T-helper 17 cell (primary cell): ENCODE results near the gene TMEM30A. TPM values are rescaled to one million over a fixed set of nuclear protein-coding genes. Genes with fewer than 3 reads are reported as not detected.

ENCODE experiments used
- ATAC-seq: fragments of 150-1000 bp; cut with Tn5 transposase; 2 replicates; pipeline ENCODE4 v1.10.0; 2021; ENCODE audit warnings: mild to moderate bottlenecking, moderate library complexity
- DNase-seq, 3 donors: peaks; one replicate each; pipeline versions ENCODE4 v3.0.0 to v3.0.0-alpha.2; 2020 to 2021
- H3K9me3 ChIP-seq: one replicate; pipeline ENCODE4 v1.7.0; 2013; ENCODE audit warnings: low read length, mild to moderate bottlenecking; ENCODE audit not compliant: control insufficient read depth, poor library complexity, severe bottlenecking
- H3K27ac Mint-ChIP-seq: one replicate; pipeline ENCODE4 v1.8.0; 2022; ENCODE audit warnings: mild to moderate bottlenecking, moderate library complexity, mixed read lengths
- H3K27me3 Mint-ChIP-seq: one replicate; pipeline ENCODE4 v1.8.0; 2022; ENCODE audit warnings: mixed read lengths
- H3K36me3 Mint-ChIP-seq: one replicate; pipeline ENCODE4 v1.8.0; 2022; ENCODE audit warnings: low read depth, mixed read lengths
- H3K4me1 Mint-ChIP-seq: one replicate; pipeline ENCODE4 v1.8.0; 2022; ENCODE audit warnings: mild to moderate bottlenecking, mixed read lengths
- H3K4me3 Mint-ChIP-seq: one replicate; pipeline ENCODE4 v1.8.0; 2022; ENCODE audit warnings: mild to moderate bottlenecking, moderate library complexity, mixed read lengths
- total RNA-seq, 4 donors: library from RNA in 2 of 4; stranded (reverse) in 2 of 4; gene quantifications; one replicate each; pipeline ENCODE4 v1.2.3 and lab custom pipeline; 2022 to 2026

The TMEM30A gene
- total RNA-seq, 2 donors from 2014 or later: 36.5 to 43.6 TPM

GRCh38 chr6:75213732-75214131 is 70.9 kb downstream of the TMEM30A start:
- no peak overlapping the region for H3K4me3 Mint-ChIP-seq
- ATAC-seq: no peak

GRCh38 chr6:75213112-75213511 is 71.5 kb downstream of the TMEM30A start:
- Mint-ChIP-seq H3K4me3 (no peak overlapping the region), H3K36me3 (no peaks in the 10 kb centered on the region), H3K27ac (no peak overlapping the region), H3K4me1 (peaks cover 11% of the 10 kb centered on the region), H3K27me3 (peaks cover 73% of the 10 kb centered on the region)
- ATAC-seq (no peak), DNase-seq (no peak)
- no peaks in the 10 kb centered on the region for H3K9me3 ChIP-seq

More at GRCh38 chr6:75213732-75214131, 70.9 kb downstream of the TMEM30A start:
- no peaks in the 10 kb centered on the region for H3K36me3 Mint-ChIP-seq
- no peaks in the 10 kb centered on the region for H3K9me3 ChIP-seq
- peaks cover 5% of the 10 kb centered on the region for H3K4me1 Mint-ChIP-seq
- H3K27ac Mint-ChIP-seq: no peak overlapping the region
- H3K27me3 Mint-ChIP-seq: peaks cover 69% of the 10 kb centered on the region
- no peak for DNase-seq

GRCh38 chr6:75211920-75212590 is 72.5 kb downstream of the TMEM30A start:
- Mint-ChIP-seq H3K4me1 (peaks cover 20% of the 10 kb centered on the region), H3K27ac (no peak overlapping the region), H3K36me3 (peaks cover 5% of the 10 kb centered on the region), H3K27me3 (peaks cover 73% of the 10 kb centered on the region), H3K4me3 (no peak overlapping the region)
- ATAC-seq (no peak), DNase-seq (no peak)
- no peaks in the 10 kb centered on the region for H3K9me3 ChIP-seq

GRCh38 chr6:75210885-75211739 is 73.5 kb downstream of the TMEM30A start:
- peaks cover 73% of the 10 kb centered on the region for H3K27me3 Mint-ChIP-seq
- DNase-seq: no peak
- peaks cover 5% of the 10 kb centered on the region for H3K36me3 Mint-ChIP-seq
- peak; percentile 39 for ATAC-seq
- no peaks in the 10 kb centered on the region for H3K9me3 ChIP-seq
- no peak overlapping the region for H3K4me3 Mint-ChIP-seq
- H3K4me1 Mint-ChIP-seq: peaks cover 27% of the 10 kb centered on the region
- H3K27ac Mint-ChIP-seq: no peak overlapping the region

GRCh38 chr6:75209184-75209723 is 75.3 kb downstream of the TMEM30A start:
- H3K27me3 Mint-ChIP-seq: peaks cover 78% of the 10 kb centered on the region
- peak overlapping the region; percentile 77 for H3K27ac Mint-ChIP-seq
- H3K4me1 Mint-ChIP-seq: peaks cover 38% of the 10 kb centered on the region

GRCh38 chr6:75208298-75209183 is 76.1 kb downstream of the TMEM30A start:
- H3K9me3 ChIP-seq: no peaks in the 10 kb centered on the region
- H3K4me1 Mint-ChIP-seq: peaks cover 40% of the 10 kb centered on the region

More at GRCh38 chr6:75209184-75209723, 75.3 kb downstream of the TMEM30A start:
- Mint-ChIP-seq H3K4me3 (peak overlapping the region; percentile 91), H3K36me3 (peaks cover 10% of the 10 kb centered on the region)
- ATAC-seq (no peak), DNase-seq (no peak)
- no peaks in the 10 kb centered on the region for H3K9me3 ChIP-seq

GRCh38 chr6:75206576-75207342 is 77.8 kb downstream of the TMEM30A start:
- Mint-ChIP-seq H3K4me3 (peak overlapping the region; percentile 91), H3K4me1 (peaks cover 48% of the 10 kb centered on the region), H3K36me3 (peaks cover 10% of the 10 kb centered on the region), H3K27ac (peak overlapping the region; percentile 77), H3K27me3 (peaks cover 92% of the 10 kb centered on the region)
- ATAC-seq (no peak), DNase-seq (no peak)
- no peaks in the 10 kb centered on the region for H3K9me3 ChIP-seq

More at GRCh38 chr6:75208298-75209183, 76.1 kb downstream of the TMEM30A start:
- DNase-seq (peak; percentile 57 to 76 (median 63)), ATAC-seq (peak; percentile 85)
- peaks cover 10% of the 10 kb centered on the region for H3K36me3 Mint-ChIP-seq
- H3K27ac Mint-ChIP-seq: peak overlapping the region; percentile 77
- peaks cover 86% of the 10 kb centered on the region for H3K27me3 Mint-ChIP-seq
- H3K4me3 Mint-ChIP-seq: peak overlapping the region; percentile 91

GRCh38 chr6:75205776-75206575 is 78.6 kb downstream of the TMEM30A start, which contains the start of gene COL12A1:
TSS of gene COL12A1 (minus strand) at chr6:75206053. CDS start at chr6:75202792, 3,261 bp downstream.
- H3K4me3 Mint-ChIP-seq: peak within 1 kb of the TSS; percentile 91
- peaks cover 10% of the 10 kb centered on the region for H3K36me3 Mint-ChIP-seq

GRCh38 chr6:75204959-75205775 is 79.4 kb downstream of the TMEM30A start:
- no peak for ATAC-seq
- no peaks in the 10 kb centered on the region for H3K9me3 ChIP-seq
- Mint-ChIP-seq H3K27ac (no peak overlapping the region), H3K4me3 (peak overlapping the region; percentile 91), H3K27me3 (peaks cover 93% of the 10 kb centered on the region), H3K36me3 (peaks cover 10% of the 10 kb centered on the region), H3K4me1 (peaks cover 48% of the 10 kb centered on the region)
- no peak for DNase-seq

More at GRCh38 chr6:75205776-75206575, 78.6 kb downstream of the TMEM30A start, which contains the start of gene COL12A1:
- H3K27ac Mint-ChIP-seq: peak within 1 kb of the TSS; percentile 77
- no peaks in the 10 kb centered on the region for H3K9me3 ChIP-seq
- peaks cover 92% of the 10 kb centered on the region for H3K27me3 Mint-ChIP-seq
- DNase-seq (no peak), ATAC-seq (no peak)
- peaks cover 48% of the 10 kb centered on the region for H3K4me1 Mint-ChIP-seq

- no peaks in the 10 kb centered on the region for H3K9me3 ChIP-seq
- Mint-ChIP-seq H3K36me3 (peaks cover 10% of the 10 kb centered on the region), H3K4me3 (peak overlapping the region; percentile 91), H3K27me3 (peaks cover 94% of the 10 kb centered on the region), H3K27ac (no peak overlapping the region), H3K4me1 (peaks cover 48% of the 10 kb centered on the region)
- DNase-seq (no peak), ATAC-seq (no peak)
Measured at GRCh38 chr6:75204217-75204958, 80.2 kb downstream of the TMEM30A start.
